Prostate gland (tissue), 2 donors: ENCODE measurements around the gene MTPN.

Experiments
- POLR2AphosphoS5 ChIP-seq: sonication (generic); formaldehyde crosslinking; IDR thresholded peaks from one replicate; pipeline ENCODE4 v1.6.1; 2017; ENCODE audit warnings: antibody characterized with exemption
- TF ChIP-seq, protein P1 (sequence below), 4 experiments: fragments of 200-600 bp in 2 of 4; fragments of 450-650 bp in 2 of 4; sonication (generic) in 2 of 4; IDR thresholded peaks; 1 replicate in 3 of 4; 2 replicates in 1 of 4; pipeline ENCODE4 v1.5.1; 2016 to 2019; ENCODE audit warnings: antibody characterized with exemption in 4 of 4, mild to moderate bottlenecking in 2 of 4, moderate library complexity in 2 of 4

DNA sequence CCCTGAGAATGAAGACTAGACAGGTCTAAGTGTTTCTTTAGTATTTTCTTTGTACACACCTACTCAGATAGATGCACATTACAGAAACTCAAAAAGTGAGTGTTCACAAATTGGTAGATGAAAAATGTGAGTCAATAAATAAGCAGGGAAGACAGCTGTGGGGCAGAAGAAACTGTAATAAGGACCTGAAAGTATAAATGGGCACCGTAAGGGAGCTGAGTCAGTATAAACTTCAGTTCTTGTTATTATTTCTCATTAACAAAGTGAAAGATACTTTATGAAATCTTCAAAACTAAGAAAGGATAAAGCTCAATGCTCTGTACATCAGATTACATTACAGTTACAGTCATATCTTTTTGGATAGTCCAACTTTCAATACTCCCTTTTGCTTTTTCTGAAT, 2.5 kb downstream of the MTPN start:
- TF ChIP-seq, protein P1, sequence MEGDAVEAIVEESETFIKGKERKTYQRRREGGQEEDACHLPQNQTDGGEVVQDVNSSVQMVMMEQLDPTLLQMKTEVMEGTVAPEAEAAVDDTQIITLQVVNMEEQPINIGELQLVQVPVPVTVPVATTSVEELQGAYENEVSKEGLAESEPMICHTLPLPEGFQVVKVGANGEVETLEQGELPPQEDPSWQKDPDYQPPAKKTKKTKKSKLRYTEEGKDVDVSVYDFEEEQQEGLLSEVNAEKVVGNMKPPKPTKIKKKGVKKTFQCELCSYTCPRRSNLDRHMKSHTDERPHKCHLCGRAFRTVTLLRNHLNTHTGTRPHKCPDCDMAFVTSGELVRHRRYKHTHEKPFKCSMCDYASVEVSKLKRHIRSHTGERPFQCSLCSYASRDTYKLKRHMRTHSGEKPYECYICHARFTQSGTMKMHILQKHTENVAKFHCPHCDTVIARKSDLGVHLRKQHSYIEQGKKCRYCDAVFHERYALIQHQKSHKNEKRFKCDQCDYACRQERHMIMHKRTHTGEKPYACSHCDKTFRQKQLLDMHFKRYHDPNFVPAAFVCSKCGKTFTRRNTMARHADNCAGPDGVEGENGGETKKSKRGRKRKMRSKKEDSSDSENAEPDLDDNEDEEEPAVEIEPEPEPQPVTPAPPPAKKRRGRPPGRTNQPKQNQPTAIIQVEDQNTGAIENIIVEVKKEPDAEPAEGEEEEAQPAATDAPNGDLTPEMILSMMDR (IDR thresholded peaks at IDR 0.05), result no peak
- no peak for TF ChIP-seq POLR2AphosphoS5
